Measurements from ENCODE around the gene CCNI2. TPM values are rescaled to one million over a fixed set of nuclear protein-coding genes. Genes with fewer than 3 reads are reported as not detected.
"Not testable (repeated sequence)": the region's sequence is repeated elsewhere in the genome, so short reads cannot be mapped to it uniquely, and the experiment has no call there.

Gene CCNI2
- total RNA-seq, 4 donors from 2014 or later: 0.19 to 0.29 TPM; not detected in 2

DNA sequence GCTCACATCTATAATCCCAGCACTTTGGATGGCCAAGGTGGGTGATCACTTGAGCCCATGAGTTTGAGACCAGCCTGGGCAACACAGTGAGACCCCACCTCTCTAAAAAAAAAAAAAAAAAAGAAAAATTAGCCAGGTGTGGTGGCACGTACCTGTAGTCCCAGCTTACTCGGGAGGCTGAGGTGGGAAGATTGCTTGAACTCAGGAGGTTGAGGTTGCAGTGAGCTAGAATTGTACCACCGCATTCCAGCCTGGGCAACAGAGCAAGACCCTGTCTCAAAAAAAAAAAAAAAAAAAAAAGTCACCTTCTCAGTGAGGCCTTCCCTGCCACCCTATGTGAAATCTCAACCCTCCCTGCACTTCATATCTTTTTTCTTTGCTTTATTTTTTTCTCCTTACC, 43.8 kb downstream of the CCNI2 start:
- H3K4me3 ChIP-seq: no peak overlapping the region
- no peak overlapping the region for H3K27ac ChIP-seq
- peaks cover 0 to 15% (median 0%) of the 10 kb centered on the region in 4 donors for H3K27me3 ChIP-seq
- intact Hi-C loops (cut with DNase I): no loop called here
- DNase-seq: no peak
- no peak for TF ChIP-seq CTCF (IDR thresholded peaks at IDR 0.05)
- TF ChIP-seq POLR2A (IDR thresholded peaks at IDR 0.05): no peak
- WGBS, 2 donors: 92 to 95% methylated on average over 3 of the region's 3 CpGs
- no peaks in the 10 kb centered on the region for H3K4me1 ChIP-seq
- no peaks in the 10 kb centered on the region for H3K9me3 ChIP-seq
- no peaks in the 10 kb centered on the region for H3K36me3 ChIP-seq

DNA sequence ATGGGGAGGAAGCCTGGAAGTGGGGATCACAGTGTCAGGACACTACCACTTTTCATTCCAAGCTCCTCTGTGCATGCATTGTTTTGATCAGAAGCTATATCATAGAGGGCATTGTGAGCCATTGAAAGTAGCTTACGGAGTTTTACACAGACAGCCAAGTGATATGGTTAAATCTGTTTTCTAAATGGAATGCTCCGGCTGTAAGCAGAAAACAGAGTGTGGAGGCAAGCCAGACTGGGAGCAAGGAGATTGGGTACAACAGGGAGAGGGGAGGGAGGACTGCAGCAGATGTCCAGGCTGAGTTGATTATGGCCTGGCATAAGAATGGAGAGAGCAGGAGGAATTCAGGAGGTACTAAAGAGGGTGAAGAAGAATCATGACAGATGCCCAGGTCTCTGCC, 50.4 kb downstream of the CCNI2 start:
- DNase-seq: no peak
- H3K4me1 ChIP-seq: no peaks in the 10 kb centered on the region
- TF ChIP-seq CTCF (IDR thresholded peaks at IDR 0.05) (no peak), POLR2A (IDR thresholded peaks at IDR 0.05) (no peak)

GRCh38 chr5:132799392-132799791, 52.2 kb downstream of the CCNI2 start:
- no peaks in the 10 kb centered on the region for H3K9me3 ChIP-seq
- intact Hi-C loops (cut with DNase I): no loop called here
- no peaks in the 10 kb centered on the region for H3K4me1 ChIP-seq
- H3K27me3 ChIP-seq: peaks cover 0 to 26% (median 0%) of the 10 kb centered on the region in 4 donors
- H3K36me3 ChIP-seq: no peaks in the 10 kb centered on the region
- TF ChIP-seq CTCF (IDR thresholded peaks at IDR 0.05) (no peak), POLR2A (IDR thresholded peaks at IDR 0.05) (no peak)
- no peak overlapping the region for H3K27ac ChIP-seq
- H3K4me3 ChIP-seq: no peak overlapping the region
- 33 to 53% methylated on average over 2 of the region's 2 CpGs for WGBS, 2 donors
- DNase-seq: no peak

More for the DNA sequence above, 50.4 kb downstream of the CCNI2 start:
- WGBS, 2 donors: 60 to 73% methylated on average over 2 of the region's 2 CpGs
- Histone ChIP-seq H3K36me3 (no peaks in the 10 kb centered on the region), H3K27me3 (peaks cover 0 to 19% (median 0%) of the 10 kb centered on the region in 4 donors), H3K27ac (no peak overlapping the region), H3K9me3 (no peaks in the 10 kb centered on the region), H3K4me3 (no peak overlapping the region)
- intact Hi-C loops (cut with DNase I): no loop called here

DNA sequence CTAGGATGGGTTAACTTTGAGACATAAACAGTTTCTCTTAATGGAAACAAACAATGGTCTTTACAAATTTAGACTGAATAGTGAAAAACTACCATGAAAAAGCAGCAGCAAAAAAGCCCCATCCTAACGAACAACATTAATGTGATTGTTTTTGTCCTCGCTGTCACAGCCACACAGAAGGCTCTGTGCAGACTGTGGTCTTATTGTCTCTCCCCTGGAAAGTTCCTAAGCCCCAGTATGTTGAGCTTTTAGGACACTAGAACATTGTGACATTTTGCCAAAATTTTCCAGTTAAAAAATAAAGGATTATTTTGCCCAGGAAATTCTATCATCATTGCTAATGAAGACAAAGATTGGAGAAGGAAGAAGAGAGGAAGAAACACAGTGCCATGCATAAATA, 53.3 kb downstream of the CCNI2 start:
- Histone ChIP-seq H3K9me3 (no peaks in the 10 kb centered on the region), H3K36me3 (no peaks in the 10 kb centered on the region), H3K27ac (no peak overlapping the region), H3K27me3 (peaks cover 0 to 26% (median 0%) of the 10 kb centered on the region in 4 donors), H3K4me3 (no peak overlapping the region), H3K4me1 (no peaks in the 10 kb centered on the region)
- DNase-seq: no peak
- whole genome bisulfite sequencing, 2 donors: 80 to 84% methylated on average over 2 of the region's 2 CpGs
- TF ChIP-seq POLR2A (IDR thresholded peaks at IDR 0.05): no peak
- TF ChIP-seq CTCF (IDR thresholded peaks at IDR 0.05): no peak
- intact Hi-C loops (cut with DNase I): no loop called here

- DNase-seq: no peak
- intact Hi-C loops (cut with DNase I): no loop called here
These were observed 54.9 kb downstream of the CCNI2 start for GRCh38 chr5:132802044-132802684.

GRCh38 chr5:132802685-132803066, 55.5 kb downstream of the CCNI2 start:
- H3K27ac ChIP-seq; H3K9me3 ChIP-seq; H3K36me3 ChIP-seq; DNase-seq; H3K4me3 ChIP-seq; H3K4me1 ChIP-seq; intact Hi-C loops (cut with DNase I): not testable (repeated sequence)
- 40 to 67% methylated on average over 5 of the region's 5 CpGs for WGBS, 2 donors
- H3K27me3 ChIP-seq: peaks cover 0 to 39% (median 0%) of the 10 kb centered on the region in 4 donors

More at GRCh38 chr5:132802044-132802684, 54.9 kb downstream of the CCNI2 start:
- no peak overlapping the region for H3K27ac ChIP-seq
- 80 to 90% methylated on average over 5 of the region's 5 CpGs for WGBS, 2 donors
- H3K27me3 ChIP-seq: peaks cover 0 to 39% (median 0%) of the 10 kb centered on the region in 4 donors
- no peak overlapping the region for H3K4me3 ChIP-seq
- H3K9me3 ChIP-seq: no peaks in the 10 kb centered on the region
- H3K36me3 ChIP-seq: no peaks in the 10 kb centered on the region
- TF ChIP-seq POLR2A (IDR thresholded peaks at IDR 0.05): no peak
- no peak for TF ChIP-seq CTCF (IDR thresholded peaks at IDR 0.05)
- H3K4me1 ChIP-seq: no peaks in the 10 kb centered on the region

Data from esophagus squamous epithelium (tissue), 5 donors.